Spleen (tissue), 11 donors: Measurements from ENCODE around the gene ADAMTS12. TPM values are rescaled to one million over a fixed set of nuclear protein-coding genes. Genes with fewer than 3 reads are reported as not detected.

Source experiments
- DNase-seq: peaks from one replicate; pipeline ENCODE4 v3.0.0-alpha.2; 2020
- H3K27ac ChIP-seq, 8 donors: fragments of 200-600 bp; sonication (generic) in 7 of 8; 1 replicate in 4 of 8; 2 replicates in 4 of 8; pipeline versions ENCODE4 v1.5.0 to v1.8.0; 2016 to 2021; ENCODE audit warnings: inconsistent platforms in 4 of 8, mild to moderate bottlenecking in 4 of 8, moderate library complexity in 1 of 8
- H3K27me3 ChIP-seq, 7 donors: fragments of 200-600 bp; sonication (generic) in 6 of 7; replicated peaks in 1 of 7; 1 replicate in 4 of 7; 2 replicates in 3 of 7; pipeline versions ENCODE4 v1.5.0 to v1.8.0; 2016 to 2021; ENCODE audit warnings: inconsistent platforms in 3 of 7, mild to moderate bottlenecking in 1 of 7
- H3K36me3 ChIP-seq, 6 donors: fragments of 200-600 bp; sonication (generic) in 5 of 6; 1 replicate in 4 of 6; 2 replicates in 2 of 6; pipeline versions ENCODE4 v1.5.0 to v1.8.0; 2016 to 2021; ENCODE audit warnings: inconsistent platforms in 2 of 6
- H3K4me1 ChIP-seq, 6 donors: fragments of 200-600 bp; sonication (generic) in 5 of 6; 1 replicate in 3 of 6; 2 replicates in 3 of 6; pipeline versions ENCODE4 v1.5.0 to v1.8.0; 2016 to 2021; ENCODE audit warnings: inconsistent platforms in 3 of 6
- H3K4me3 ChIP-seq, 8 donors: fragments of 200-600 bp; sonication (generic) in 7 of 8; 1 replicate in 4 of 8; 2 replicates in 4 of 8; pipeline versions ENCODE4 v1.5.0 to v1.8.0; 2016 to 2021; ENCODE audit warnings: inconsistent platforms in 4 of 8, mild to moderate bottlenecking in 4 of 8, moderate library complexity in 2 of 8
- H3K9me3 ChIP-seq, 8 donors: fragments of 200-600 bp; sonication (generic) in 7 of 8; 1 replicate in 4 of 8; 2 replicates in 4 of 8; pipeline versions ENCODE4 v1.5.0 to v1.8.0; 2016 to 2021; ENCODE audit warnings: inconsistent platforms in 4 of 8
- CTCF ChIP-seq, 11 experiments: fragments of 200-600 bp in 7 of 11; fragments of 450-650 bp in 4 of 11; sonication (generic) in 4 of 11; IDR thresholded peaks in 8 of 11; conservative IDR thresholded peaks in 3 of 11; 1 replicate in 7 of 11; 2 replicates in 4 of 11; pipeline versions ENCODE4 v1.4.0 to v1.8.0; 2016 to 2021; ENCODE audit warnings: antibody characterized with exemption in 11 of 11, inconsistent platforms in 4 of 11, mild to moderate bottlenecking in 1 of 11
- POLR2A ChIP-seq, 3 donors: fragments of 450-650 bp; IDR thresholded peaks; one replicate each; pipeline ENCODE4 v1.5.1; 2017; ENCODE audit warnings: antibody characterized with exemption in 3 of 3, mild to moderate bottlenecking in 1 of 3
- POLR2AphosphoS5 ChIP-seq, 3 donors: sonication (generic); formaldehyde crosslinking; IDR thresholded peaks; one replicate each; pipeline ENCODE4 v1.5.1; 2017; ENCODE audit warnings: antibody characterized with exemption in 3 of 3
- WGBS, 5 donors: extraction: QIAGEN DNeasy Blood & Tissue Kit in 3 of 5; methylation state at CpG; one replicate each; pipeline versions ENCODE4 v1.1.5 to v1.1.7; 2013 to 2018; 5-methylcytosine and 5-hydroxymethylcytosine counted together
- intact Hi-C: fragments of 100-400 bp; cut with DNase I; formaldehyde crosslinking; loops from one replicate; pipeline ENCODE4 v1.15.0; 2023; ENCODE audit warnings: low total_unique reads
- polyA plus RNA-seq, 3 donors: library from polyadenylated mRNA; stranded (reverse); fragments of 200-250 nt; gene quantifications; one replicate each; pipeline ENCODE4 v1.2.1, GENCODE V29; 2013
- total RNA-seq, 7 donors: library from RNA; depleted of rRNA in 3 of 7; stranded (reverse); fragments of >200 nt in 3 of 7; fragmentation: NEBNext Ultra II Directional in 4 of 7; extraction: Animal tissue kit (Norgen Biotek cat#: 25700) in 4 of 7; gene quantifications; one replicate each; pipeline versions ENCODE4 v1.1.0 to v1.2.1, GENCODE V29; 2016 to 2021
- donor health status: healthy with polysubstance abuse.
- donor health status: DM: no; HTN: no; CAD: no; lungs with moderate emphysema.
- donor health status: DM: no; HTN: no; CAD: no.
- donor health status: Bipolar disorder and iron deficiency.
- donor health status: healthy.
- donor health status: DM: no; HTN: no; CAD: no.
- donor health status: DM: yes; HTN: yes; CAD: no.

The ADAMTS12 gene
- total and polyA plus RNA-seq, 10 donors, result 0.07 to 4.3 (median 1.4) TPM

- TF ChIP-seq CTCF (IDR thresholded peaks at IDR 0.05 in 8 of 11, conservative IDR thresholded peaks at IDR 0.05 in 3 of 11) (no peak), POLR2A (IDR thresholded peaks at IDR 0.05) (no peak), POLR2AphosphoS5 (IDR thresholded peaks at IDR 0.05) (no peak)
- Histone ChIP-seq H3K4me3 (no peak overlapping the region), H3K36me3 (no peaks in the 10 kb centered on the region), H3K9me3 (peaks cover 0 to 3% (median 0%) of the 10 kb centered on the region in 8 donors), H3K27me3 (no peaks in the 10 kb centered on the region), H3K27ac (no peak overlapping the region), H3K4me1 (no peaks in the 10 kb centered on the region)
- DNase-seq, result no peak
- intact Hi-C loops, result no loop called here
- 51 to 72% (median 64%) methylated on average over 2 of the region's 2 CpGs for WGBS, 5 donors
Observed at GRCh38 chr5:33772380-33772897, 119.4 kb downstream of the ADAMTS12 start.

- TF ChIP-seq POLR2AphosphoS5 (IDR thresholded peaks at IDR 0.05), result no peak
- intact Hi-C loops, result no loop called here
- no peak for DNase-seq
- H3K27ac ChIP-seq, result no peak overlapping the region
- no peaks in the 10 kb centered on the region for H3K9me3 ChIP-seq
- H3K4me1 ChIP-seq, result no peaks in the 10 kb centered on the region
- no peaks in the 10 kb centered on the region for H3K36me3 ChIP-seq
- no peak overlapping the region for H3K4me3 ChIP-seq
- H3K27me3 ChIP-seq, result no peaks in the 10 kb centered on the region
- 95 to 100% (median 98%) methylated on average over 1 of the region's 1 CpG for WGBS, 5 donors
Observed at GRCh38 chr5:33769968-33770367, 121.8 kb downstream of the ADAMTS12 start.

- H3K36me3 ChIP-seq, result no peaks in the 10 kb centered on the region
- H3K4me3 ChIP-seq, result no peak overlapping the region
- H3K9me3 ChIP-seq, result no peaks in the 10 kb centered on the region
- no peaks in the 10 kb centered on the region for H3K27me3 ChIP-seq
- no peaks in the 10 kb centered on the region for H3K4me1 ChIP-seq
- TF ChIP-seq CTCF (IDR thresholded peaks at IDR 0.05 in 8 of 11, conservative IDR thresholded peaks at IDR 0.05 in 3 of 11), result no peak
- no peak for TF ChIP-seq POLR2AphosphoS5 (IDR thresholded peaks at IDR 0.05)
- no peak for TF ChIP-seq POLR2A (IDR thresholded peaks at IDR 0.05)
- H3K27ac ChIP-seq, result no peak overlapping the region
- intact Hi-C loops, result no loop called here
- DNase-seq, result no peak
- 33 to 94% (median 88%) methylated on average over 2 of the region's 2 CpGs for WGBS, 5 donors
Observed at GRCh38 chr5:33769196-33769595, 122.6 kb downstream of the ADAMTS12 start.

GRCh38 chr5:33766023-33766422 is 125.8 kb downstream of the ADAMTS12 start:
- Histone ChIP-seq H3K4me3 (no peak overlapping the region), H3K27ac (no peak overlapping the region), H3K36me3 (no peaks in the 10 kb centered on the region), H3K4me1 (no peaks in the 10 kb centered on the region), H3K9me3 (no peaks in the 10 kb centered on the region), H3K27me3 (no peaks in the 10 kb centered on the region)
- intact Hi-C loops, result no loop called here
- DNase-seq, result no peak
- whole genome bisulfite sequencing, 5 donors, result 64 to 87% (median 71%) methylated on average over 2 of the region's 2 CpGs
- TF ChIP-seq CTCF (IDR thresholded peaks at IDR 0.05 in 8 of 11, conservative IDR thresholded peaks at IDR 0.05 in 3 of 11) (no peak), POLR2A (IDR thresholded peaks at IDR 0.05) (no peak), POLR2AphosphoS5 (IDR thresholded peaks at IDR 0.05) (no peak)

- no peak overlapping the region for H3K4me3 ChIP-seq
- no peak overlapping the region for H3K27ac ChIP-seq
- 74 to 82% (median 77%) methylated on average over 3 of the region's 3 CpGs for WGBS, 5 donors
- intact Hi-C loops, result no loop called here
- no peaks in the 10 kb centered on the region for H3K36me3 ChIP-seq
- H3K4me1 ChIP-seq, result no peaks in the 10 kb centered on the region
- TF ChIP-seq CTCF (IDR thresholded peaks at IDR 0.05 in 8 of 11, conservative IDR thresholded peaks at IDR 0.05 in 3 of 11) (no peak), POLR2A (IDR thresholded peaks at IDR 0.05) (no peak), POLR2AphosphoS5 (IDR thresholded peaks at IDR 0.05) (no peak)
- no peaks in the 10 kb centered on the region for H3K27me3 ChIP-seq
- no peak for DNase-seq
- no peaks in the 10 kb centered on the region for H3K9me3 ChIP-seq
Observed at GRCh38 chr5:33764786-33765185, 127.0 kb downstream of the ADAMTS12 start.
